Activated naive CD8-positive, alpha-beta T cell (primary cell): ENCODE results near the gene POTEE.
"Not testable (repeated sequence)": the region's sequence is repeated elsewhere in the genome, so short reads cannot be mapped to it uniquely, and the experiment has no call there.

ENCODE experiments used
- H3K27ac Mint-ChIP-seq: one replicate; pipeline ENCODE4 v1.8.0; 2021; ENCODE audit warnings: mixed read lengths
- H3K27me3 Mint-ChIP-seq: one replicate; pipeline ENCODE4 v1.8.0; 2021; ENCODE audit warnings: mixed read lengths
- H3K36me3 Mint-ChIP-seq: one replicate; pipeline ENCODE4 v1.8.0; 2021; ENCODE audit warnings: mixed read lengths
- H3K4me1 Mint-ChIP-seq: one replicate; pipeline ENCODE4 v1.8.0; 2021; ENCODE audit warnings: low read depth, mixed read lengths
- H3K4me3 Mint-ChIP-seq: one replicate; pipeline ENCODE4 v1.8.0; 2021; ENCODE audit warnings: mild to moderate bottlenecking, mixed read lengths
- H3K9me3 Mint-ChIP-seq: one replicate; pipeline ENCODE4 v1.8.0; 2021; ENCODE audit warnings: low read depth, mixed read lengths

POTEE gene

DNA sequence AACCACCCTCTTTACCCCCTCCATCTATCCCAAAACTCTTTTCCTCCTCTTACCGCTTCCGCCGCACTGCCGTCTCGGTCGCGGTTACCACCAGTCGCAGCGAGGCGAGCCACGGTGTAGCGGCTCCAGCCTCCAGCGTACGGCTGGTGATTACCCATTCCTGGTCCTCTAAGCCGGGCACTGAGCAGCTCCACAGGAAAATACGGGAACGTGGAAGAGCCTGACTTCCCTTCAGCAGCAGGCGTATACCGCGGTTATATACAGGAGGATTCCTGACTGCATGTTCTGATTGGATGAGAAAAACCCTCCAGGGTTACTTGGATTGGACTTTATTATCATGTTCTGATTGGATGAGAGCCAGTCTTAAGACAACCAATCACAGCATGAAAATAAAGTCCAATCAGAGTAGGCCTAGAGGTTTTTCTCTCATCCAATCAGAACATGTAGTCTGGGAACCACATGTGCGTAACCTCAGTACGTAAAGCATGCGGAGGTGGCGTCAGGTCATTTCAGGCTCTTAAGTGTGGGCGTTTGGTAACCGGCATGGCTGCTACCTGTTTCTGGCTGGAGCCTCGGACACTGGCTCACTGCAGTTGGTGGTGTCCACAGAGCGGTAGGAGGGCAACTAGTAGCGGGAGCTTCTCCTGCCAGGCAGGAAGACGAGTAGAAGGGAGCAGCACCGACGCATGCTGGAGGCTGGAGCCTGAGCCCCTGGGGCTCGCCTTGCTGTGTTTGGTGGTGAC, at the start of gene POTEE:
Gene POTEE (plus strand): TSS at position 507 of the 743 bp plus-strand sequence. CDS start 8,867 bp downstream, outside the sequence.
- H3K36me3 Mint-ChIP-seq, H3K9me3 Mint-ChIP-seq, H3K4me3 Mint-ChIP-seq, H3K4me1 Mint-ChIP-seq, H3K27ac Mint-ChIP-seq, H3K27me3 Mint-ChIP-seq: not testable (repeated sequence)

DNA sequence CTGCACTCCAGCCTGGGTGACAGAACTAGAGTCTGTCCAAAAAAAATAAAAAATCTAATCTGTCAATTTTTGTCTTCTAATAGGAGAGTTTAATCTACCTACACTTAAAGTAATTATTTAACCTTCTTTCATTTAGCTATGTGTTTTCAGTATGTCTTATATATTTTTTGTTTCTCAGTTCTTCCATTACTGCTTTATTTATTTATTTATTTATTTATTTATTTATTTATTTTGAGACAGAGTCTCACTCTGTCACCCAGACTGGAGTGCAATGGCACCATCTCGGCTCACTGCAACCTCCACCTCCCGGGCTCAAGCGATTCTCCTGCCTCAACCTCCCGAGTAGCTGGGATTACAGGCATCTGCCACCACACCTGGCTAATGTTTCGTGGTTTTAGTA, 43.8 kb upstream of the POTEE start:
- not testable (repeated sequence) for H3K4me3 Mint-ChIP-seq, H3K27me3 Mint-ChIP-seq, H3K9me3 Mint-ChIP-seq, H3K4me1 Mint-ChIP-seq, H3K36me3 Mint-ChIP-seq, H3K27ac Mint-ChIP-seq

DNA sequence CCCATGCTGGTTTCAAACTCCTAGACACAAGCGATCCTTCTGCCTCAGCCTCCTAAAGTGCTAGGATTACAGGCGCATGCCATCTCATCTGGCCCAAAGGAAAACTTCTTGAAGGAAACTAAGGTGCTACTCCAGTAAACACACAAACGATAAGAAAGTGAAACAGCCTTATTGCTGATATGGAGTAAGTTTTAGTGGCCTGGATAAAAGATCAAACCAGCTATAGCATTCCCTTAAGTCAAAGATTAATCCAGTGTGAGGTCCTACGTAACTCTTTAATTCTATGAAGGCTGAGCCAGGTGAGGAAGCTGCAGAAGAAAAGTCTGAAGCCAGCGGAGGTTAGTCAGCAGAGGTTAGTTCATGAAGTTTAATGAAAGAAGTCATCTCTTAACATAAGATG, 40.8 kb upstream of the POTEE start:
- Mint-ChIP-seq H3K9me3 (no peaks in the 10 kb centered on the region), H3K36me3 (no peaks in the 10 kb centered on the region), H3K27me3 (peaks cover 9% of the 10 kb centered on the region), H3K4me1 (no peaks in the 10 kb centered on the region), H3K27ac (no peak overlapping the region), H3K4me3 (no peak overlapping the region)

DNA sequence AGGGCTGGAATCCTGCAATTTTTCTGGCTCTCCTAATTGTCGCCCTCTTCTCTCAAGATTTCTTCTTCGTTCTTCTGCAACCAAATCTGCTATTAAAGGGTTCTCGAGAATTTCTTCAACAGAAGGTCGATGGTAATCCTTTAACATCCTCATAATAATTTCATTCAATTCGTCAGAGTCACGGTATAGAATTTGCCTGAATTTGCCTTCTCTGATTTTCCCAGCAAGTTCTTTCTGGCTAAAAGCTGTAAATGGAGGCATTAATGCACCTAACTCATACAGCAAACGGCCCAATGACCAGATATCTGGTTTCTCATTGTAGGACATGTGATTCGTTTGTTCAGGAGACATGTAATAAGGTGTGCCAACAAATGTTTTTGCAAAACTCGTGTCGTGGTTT, 31.3 kb upstream of the POTEE start:
- H3K4me3 Mint-ChIP-seq, H3K27me3 Mint-ChIP-seq, H3K9me3 Mint-ChIP-seq, H3K27ac Mint-ChIP-seq, H3K36me3 Mint-ChIP-seq, H3K4me1 Mint-ChIP-seq: not testable (repeated sequence)

DNA sequence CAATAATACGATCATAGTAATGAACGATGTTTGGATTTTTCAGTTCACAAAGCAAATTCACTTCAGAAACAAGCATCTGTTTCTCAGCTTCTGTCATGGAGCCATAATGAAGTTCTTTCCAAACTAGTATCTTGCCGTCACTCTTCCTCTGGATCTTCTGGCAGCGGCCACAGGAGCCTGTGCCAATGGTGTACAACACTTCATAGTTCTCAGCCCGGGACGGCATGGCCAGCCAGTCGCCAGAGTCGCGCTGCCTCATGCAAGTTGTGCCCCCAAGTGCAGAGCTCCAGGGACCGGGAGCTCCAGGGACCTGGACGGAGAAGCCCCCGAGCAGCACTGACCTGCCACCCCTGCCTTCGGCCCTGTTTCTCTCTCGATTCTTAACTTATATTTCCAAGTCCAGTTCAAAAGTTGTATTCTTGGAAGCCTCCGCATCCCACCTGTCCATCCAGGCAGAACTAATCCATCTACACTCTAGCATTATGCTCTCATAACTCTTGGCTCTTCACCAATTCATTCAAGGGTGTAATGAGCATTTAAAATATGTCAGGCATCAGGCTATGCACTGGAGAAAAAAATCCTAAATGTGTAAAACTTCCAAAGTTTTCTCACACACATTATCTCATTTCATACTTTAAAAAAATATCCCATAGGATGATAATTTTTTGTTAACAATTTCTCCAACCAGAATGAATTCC, 30.5 kb upstream of the POTEE start:
- not testable (repeated sequence) for H3K27ac Mint-ChIP-seq, H3K4me3 Mint-ChIP-seq, H3K4me1 Mint-ChIP-seq, H3K36me3 Mint-ChIP-seq, H3K9me3 Mint-ChIP-seq, H3K27me3 Mint-ChIP-seq

DNA sequence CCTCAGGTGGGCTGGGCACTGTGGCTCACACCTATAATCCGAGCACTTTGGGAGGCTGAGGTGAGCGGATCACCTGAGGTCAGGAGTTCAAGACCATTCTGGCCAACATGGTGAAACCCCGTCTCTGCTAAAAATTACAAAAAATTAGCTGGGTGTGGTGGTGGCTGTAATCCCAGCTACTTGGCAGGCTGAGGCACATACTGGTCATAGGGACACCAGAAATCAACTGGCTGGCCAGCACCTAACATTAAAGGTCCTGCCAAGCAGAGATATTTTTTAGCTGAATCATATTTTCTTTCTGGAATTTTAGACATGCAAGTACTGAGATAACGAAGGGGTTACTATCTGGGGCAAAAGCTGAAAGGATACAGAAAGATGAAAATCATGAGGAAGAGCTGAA, 27.9 kb upstream of the POTEE start:
- H3K9me3 Mint-ChIP-seq, H3K4me3 Mint-ChIP-seq, H3K27ac Mint-ChIP-seq, H3K27me3 Mint-ChIP-seq, H3K36me3 Mint-ChIP-seq, H3K4me1 Mint-ChIP-seq: not testable (repeated sequence)

DNA sequence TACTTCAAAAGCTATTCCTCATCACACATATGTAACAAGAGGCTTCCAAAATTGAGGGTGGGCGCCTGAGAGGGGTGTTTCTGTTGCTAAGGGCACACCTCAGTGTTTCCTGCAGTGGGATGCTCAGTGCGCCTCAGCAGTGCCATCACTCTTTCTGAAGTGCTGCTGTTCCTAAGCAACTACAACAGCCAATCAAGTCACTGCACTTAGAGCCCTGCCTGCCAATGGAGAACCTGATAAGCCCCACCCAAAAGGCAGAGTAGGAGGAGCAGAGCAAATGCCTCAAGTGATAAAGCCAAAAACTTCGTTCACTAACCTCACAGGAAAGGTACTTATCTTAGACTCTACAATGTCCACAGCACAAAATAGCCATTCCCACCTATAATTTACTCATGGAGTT, 15.9 kb upstream of the POTEE start:
- not testable (repeated sequence) for H3K4me3 Mint-ChIP-seq, H3K27me3 Mint-ChIP-seq, H3K36me3 Mint-ChIP-seq, H3K9me3 Mint-ChIP-seq, H3K27ac Mint-ChIP-seq, H3K4me1 Mint-ChIP-seq

DNA sequence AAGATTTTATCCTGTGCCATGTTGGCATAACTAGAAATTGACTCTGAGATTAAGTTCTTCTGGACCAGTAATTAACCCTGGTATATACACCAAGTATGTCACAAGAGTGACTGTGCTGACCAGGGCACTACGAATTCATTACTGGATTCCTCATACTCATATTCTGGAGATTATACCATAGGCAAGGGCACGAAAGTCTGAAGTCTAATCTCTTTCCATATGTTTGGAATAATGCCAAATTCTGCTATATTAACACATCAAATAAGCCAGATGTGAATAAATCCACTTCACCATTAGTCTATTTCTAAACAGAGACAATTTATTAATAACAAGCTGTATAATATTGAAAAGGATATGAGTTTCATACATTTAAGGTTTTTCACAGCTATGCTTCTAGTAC, 13.2 kb upstream of the POTEE start:
- not testable (repeated sequence) for H3K4me1 Mint-ChIP-seq, H3K9me3 Mint-ChIP-seq, H3K27me3 Mint-ChIP-seq, H3K27ac Mint-ChIP-seq, H3K36me3 Mint-ChIP-seq, H3K4me3 Mint-ChIP-seq

DNA sequence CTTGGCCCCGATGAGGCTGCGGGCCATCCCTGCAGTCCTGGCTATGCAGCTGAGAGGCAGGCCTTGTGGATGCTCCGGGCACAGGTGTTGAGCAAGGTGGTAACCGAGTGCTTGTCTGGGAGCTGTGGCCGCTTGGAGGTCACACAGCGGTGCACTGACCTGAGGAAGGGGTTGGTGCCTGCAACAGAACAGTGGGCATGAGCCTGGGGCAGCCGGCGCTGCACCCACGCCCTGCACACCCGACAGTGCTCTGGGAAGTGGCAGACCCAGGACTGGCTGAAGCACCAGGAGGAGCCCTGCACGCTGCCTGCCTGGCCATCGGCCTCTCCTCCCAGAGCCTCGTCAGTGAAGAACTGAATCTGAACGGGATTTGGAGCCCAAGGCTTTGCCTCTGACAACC, 8.2 kb upstream of the POTEE start:
- Mint-ChIP-seq H3K4me3 (no peak overlapping the region), H3K9me3 (no peaks in the 10 kb centered on the region), H3K4me1 (no peaks in the 10 kb centered on the region), H3K27me3 (peaks cover 5% of the 10 kb centered on the region), H3K36me3 (no peaks in the 10 kb centered on the region), H3K27ac (no peak overlapping the region)

DNA sequence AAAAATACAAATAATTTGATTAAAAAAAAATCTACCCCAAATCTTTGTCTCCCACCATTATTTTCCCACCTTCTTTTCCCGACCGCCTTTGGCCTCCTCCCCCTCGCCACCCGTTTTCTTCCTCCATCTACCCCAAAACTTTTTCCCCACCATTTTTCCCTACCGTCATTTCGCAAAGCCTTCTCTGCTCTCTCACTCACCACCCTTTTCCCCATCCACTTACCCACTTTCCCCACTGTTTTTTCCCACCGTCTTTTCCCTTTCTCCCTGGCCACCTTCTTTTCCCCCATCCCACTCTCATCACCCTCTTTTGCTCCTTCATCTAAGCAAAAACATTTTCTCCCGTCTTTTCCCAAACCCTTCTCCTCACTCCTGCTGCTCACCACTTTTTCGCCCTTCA, 1.5 kb upstream of the POTEE start:
- H3K36me3 Mint-ChIP-seq, H3K4me3 Mint-ChIP-seq, H3K27ac Mint-ChIP-seq, H3K27me3 Mint-ChIP-seq, H3K9me3 Mint-ChIP-seq, H3K4me1 Mint-ChIP-seq: not testable (repeated sequence)

DNA sequence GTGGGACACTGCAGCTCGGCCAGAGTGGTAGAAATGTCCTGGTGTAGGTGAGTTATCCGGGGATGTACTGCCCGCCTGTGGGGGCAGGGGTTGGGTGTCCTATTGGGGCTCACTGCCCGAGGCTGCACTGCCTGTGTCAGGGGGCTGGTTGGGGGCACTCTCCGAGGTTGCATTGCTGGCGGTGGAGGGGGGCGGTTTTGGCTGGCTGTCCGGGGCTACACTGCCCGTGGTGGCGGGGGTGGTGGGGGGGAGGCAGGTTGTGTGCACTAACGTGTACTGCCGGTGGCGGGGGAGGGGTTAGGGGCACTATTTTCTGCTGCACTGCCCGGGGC, 403 bp downstream of the POTEE start:
- H3K9me3 Mint-ChIP-seq, H3K27me3 Mint-ChIP-seq, H3K4me3 Mint-ChIP-seq, H3K4me1 Mint-ChIP-seq, H3K27ac Mint-ChIP-seq, H3K36me3 Mint-ChIP-seq: not testable (repeated sequence)

DNA sequence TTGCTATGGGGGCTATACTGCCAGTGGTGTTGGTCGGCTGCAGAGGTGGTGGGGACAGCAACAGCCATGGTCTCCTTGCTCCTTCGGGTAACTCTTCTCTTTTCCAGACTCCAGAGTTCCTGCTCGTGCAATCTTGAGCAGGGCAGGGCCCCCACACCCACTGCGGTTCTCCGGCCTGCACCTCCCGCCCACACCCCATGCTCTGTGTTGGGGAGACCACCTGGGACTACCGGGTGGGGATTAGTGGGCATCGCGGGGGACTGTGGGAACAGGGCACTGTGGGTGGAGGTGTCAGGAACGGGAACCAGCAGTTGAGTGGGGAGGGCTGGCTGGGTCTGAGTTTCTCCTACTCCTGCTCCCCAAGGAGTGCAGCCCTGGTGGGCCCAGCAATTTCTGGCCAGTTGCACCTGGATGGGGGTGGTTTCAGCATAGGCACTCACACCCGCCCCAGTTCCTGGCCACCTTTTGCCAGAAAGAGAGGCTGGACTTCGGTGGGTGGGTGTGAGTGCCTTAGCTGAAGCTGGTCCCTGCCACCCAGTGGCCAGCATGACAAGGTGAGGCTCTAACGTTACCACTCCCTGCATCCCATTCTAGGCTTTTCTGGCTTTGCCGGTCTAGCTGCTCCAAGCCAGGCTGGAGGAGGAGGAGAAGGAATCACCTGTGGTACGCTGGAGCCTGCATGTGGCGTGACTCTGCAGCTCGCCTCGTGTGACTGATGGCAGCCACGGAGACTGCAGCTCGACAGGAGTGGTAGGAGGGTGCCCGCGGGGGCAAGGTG, 1.3 kb downstream of the POTEE start:
- not testable (repeated sequence) for H3K9me3 Mint-ChIP-seq, H3K4me1 Mint-ChIP-seq, H3K27ac Mint-ChIP-seq, H3K27me3 Mint-ChIP-seq, H3K4me3 Mint-ChIP-seq, H3K36me3 Mint-ChIP-seq

DNA sequence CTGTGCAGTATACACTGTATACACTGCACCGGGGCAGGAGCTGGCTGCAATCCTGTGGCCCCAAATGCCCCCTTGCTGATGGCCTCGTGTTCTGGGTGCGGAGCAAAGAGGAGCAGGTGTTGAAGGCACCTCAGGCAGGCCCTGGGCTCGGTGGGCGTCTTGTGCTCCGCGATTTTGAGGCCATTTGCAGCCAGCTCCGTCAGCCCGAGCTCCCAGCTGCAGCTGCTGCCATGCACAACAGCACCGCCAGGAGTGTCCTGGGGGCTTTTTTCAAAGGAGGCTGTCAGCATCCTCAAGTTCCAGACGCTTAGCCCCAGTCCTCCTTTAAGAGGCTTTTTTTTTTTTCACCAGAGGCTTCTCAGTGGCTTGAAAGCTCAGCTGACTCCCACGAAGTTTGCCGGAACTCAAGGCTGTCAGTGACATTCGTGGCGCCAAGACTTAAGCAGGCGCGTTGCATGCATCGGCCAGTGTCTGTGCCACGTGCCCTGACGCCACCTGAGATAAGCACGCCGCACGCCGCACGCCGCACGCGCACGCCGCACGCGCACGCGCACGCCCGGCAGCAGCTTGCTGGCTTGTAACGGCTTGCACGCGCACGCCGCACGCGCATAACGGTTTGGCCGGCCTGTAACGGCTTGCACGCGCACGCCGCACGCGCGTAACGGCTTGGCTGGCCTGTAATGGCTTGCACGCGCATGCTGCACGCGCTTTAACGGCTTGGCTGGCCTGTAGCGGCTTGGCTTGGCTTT, 8.1 kb downstream of the POTEE start:
- not testable (repeated sequence) for H3K27me3 Mint-ChIP-seq, H3K9me3 Mint-ChIP-seq, H3K4me3 Mint-ChIP-seq, H3K4me1 Mint-ChIP-seq, H3K27ac Mint-ChIP-seq, H3K36me3 Mint-ChIP-seq

DNA sequence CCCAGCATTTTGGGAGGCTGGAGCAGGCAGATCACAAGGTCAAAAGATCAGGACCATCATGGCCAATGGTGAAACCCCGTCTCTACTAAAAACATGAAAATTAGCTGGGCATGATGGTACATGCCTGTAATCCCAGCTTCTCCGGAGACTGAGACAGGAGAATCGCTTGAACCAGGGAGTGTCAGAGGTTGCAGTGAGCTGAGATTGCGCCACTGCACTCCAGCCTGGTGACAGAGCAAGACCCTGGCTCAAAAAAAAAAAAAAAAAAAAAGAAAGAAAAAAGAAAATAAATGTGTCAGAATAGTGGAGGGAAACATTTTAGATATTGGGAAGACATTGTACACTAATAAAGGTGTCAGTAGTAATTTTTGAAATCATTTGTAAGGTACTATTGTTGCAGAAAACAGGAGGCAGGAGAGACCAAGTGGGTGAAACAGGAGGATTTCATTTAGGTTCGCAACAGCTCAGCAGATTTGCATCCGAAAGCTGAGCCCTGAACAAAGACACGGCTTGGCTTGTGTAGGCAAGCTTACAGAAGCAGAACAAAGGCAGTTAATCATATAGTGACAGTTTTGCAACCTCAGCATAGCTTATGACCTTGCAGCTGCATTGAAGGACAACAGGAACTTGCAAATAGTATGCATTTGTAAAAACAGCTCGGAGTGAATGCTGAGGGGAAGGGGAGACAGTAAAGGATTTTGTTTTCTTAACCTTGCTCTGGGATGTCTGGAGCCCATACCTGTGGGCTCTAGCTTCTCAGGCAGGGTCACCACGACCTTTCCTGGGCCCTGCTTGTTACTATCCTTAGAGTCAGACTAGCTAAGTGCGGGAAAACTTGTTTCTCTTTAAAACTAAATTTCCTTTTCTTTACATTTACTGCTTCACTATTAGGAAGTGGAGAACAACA, 26.5 kb downstream of the POTEE start:
- H3K27ac Mint-ChIP-seq, H3K27me3 Mint-ChIP-seq, H3K4me1 Mint-ChIP-seq, H3K9me3 Mint-ChIP-seq, H3K4me3 Mint-ChIP-seq, H3K36me3 Mint-ChIP-seq: not testable (repeated sequence)
